ENCODE results near the gene GMCL2. TPM values are rescaled to one million over a fixed set of nuclear protein-coding genes. Genes with fewer than 3 reads are reported as not detected.
A peak's percentile ranks its signal among the peaks of the same experiment; 100 is the strongest.
"Not testable (repeated sequence)": the region's sequence is repeated elsewhere in the genome, so short reads cannot be mapped to it uniquely, and the experiment has no call there.

GMCL2 gene
- total RNA-seq, 1 donor from 2014 or later, result not detected

GRCh38 chr5:178206166-178207101, 19.3 kb upstream of the GMCL2 start:
- no peak for DNase-seq (ENCODE audit: low spot score)

- DNase-seq (ENCODE audit: low spot score), result no peak
Observed at GRCh38 chr5:178205749-178206047, 18.5 kb upstream of the GMCL2 start.

- DNase-seq (ENCODE audit: low spot score), result peak; percentile 86
Observed at GRCh38 chr5:178204935-178205748, 18.0 kb upstream of the GMCL2 start.

GRCh38 chr5:178204182-178204934, 17.2 kb upstream of the GMCL2 start, which contains the start of gene HNRNPAB:
TSS of gene HNRNPAB (plus strand) at chr5:178204533. CDS start at chr5:178204838, 305 bp downstream.
- DNase-seq (ENCODE audit: low spot score), result peak; percentile 98

- DNase-seq (ENCODE audit: low spot score), result no peak
Observed at GRCh38 chr5:178203670-178204181, 16.6 kb upstream of the GMCL2 start.

GRCh38 chr5:178202541-178202940, 15.4 kb upstream of the GMCL2 start:
- no peak for DNase-seq (ENCODE audit: low spot score)

GRCh38 chr5:178201927-178202235, 14.7 kb upstream of the GMCL2 start:
- DNase-seq (ENCODE audit: low spot score), result no peak

- DNase-seq (ENCODE audit: low spot score), result no peak
Observed at GRCh38 chr5:178201221-178201926, 14.2 kb upstream of the GMCL2 start.

GRCh38 chr5:178199581-178200434, 12.6 kb upstream of the GMCL2 start:
- no peak for DNase-seq (ENCODE audit: low spot score)

- no peak for DNase-seq (ENCODE audit: low spot score)
Observed at GRCh38 chr5:178198706-178199105, 11.5 kb upstream of the GMCL2 start.

GRCh38 chr5:178198151-178198550, 11.0 kb upstream of the GMCL2 start:
- not testable (repeated sequence) for DNase-seq (ENCODE audit: low spot score)

GRCh38 chr5:178196986-178197385, 9.8 kb upstream of the GMCL2 start:
- no peak for DNase-seq (ENCODE audit: low spot score)

GRCh38 chr5:178196281-178196812, 9.2 kb upstream of the GMCL2 start:
- DNase-seq (ENCODE audit: low spot score), result no peak

GRCh38 chr5:178194026-178194425, 6.9 kb upstream of the GMCL2 start:
- DNase-seq (ENCODE audit: low spot score), result no peak

- DNase-seq (ENCODE audit: low spot score), result no peak
Observed at GRCh38 chr5:178193251-178193809, 6.2 kb upstream of the GMCL2 start.

- no peak for DNase-seq (ENCODE audit: low spot score)
Observed at GRCh38 chr5:178192787-178193186, 5.6 kb upstream of the GMCL2 start.

- DNase-seq (ENCODE audit: low spot score), result no peak
Observed at GRCh38 chr5:178192244-178192643, 5.1 kb upstream of the GMCL2 start.

GRCh38 chr5:178191661-178192060, 4.5 kb upstream of the GMCL2 start:
- DNase-seq (ENCODE audit: low spot score), result no peak

- no peak for DNase-seq (ENCODE audit: low spot score)
Observed at GRCh38 chr5:178189433-178189832, 2.3 kb upstream of the GMCL2 start.

GRCh38 chr5:178186427-178186826, 744 bp downstream of the GMCL2 start:
- no peak for DNase-seq (ENCODE audit: low spot score)
